Suppressor macrophage treated with lipopolysaccharide for 4 hours (primary cell): ENCODE measurements around the gene TBC1D10A.

ENCODE experiments used
- DNase-seq: peaks from one replicate; pipeline ENCODE4 v3.0.0-alpha.2; 2020

Gene TBC1D10A

GRCh38 chr22:30245181-30245984 is 81.4 kb downstream of the TBC1D10A start:
- no peak for DNase-seq

- no peak for DNase-seq
Observed at GRCh38 chr22:30244641-30245040, 82.1 kb downstream of the TBC1D10A start.

GRCh38 chr22:30244066-30244465 is 82.7 kb downstream of the TBC1D10A start:
- no peak for DNase-seq

- DNase-seq: no peak
Observed at GRCh38 chr22:30243661-30244060, 83.1 kb downstream of the TBC1D10A start.
